Endodermal cell (in vitro differentiated cells): ENCODE measurements around the gene UCHL5. TPM values are rescaled to one million over a fixed set of nuclear protein-coding genes. Genes with fewer than 3 reads are reported as not detected.

ENCODE experiments used
- DNase-seq: peaks from one replicate; pipeline ENCODE4 v3.0.0-alpha.2; 2017
- H3K27ac ChIP-seq: 2 replicates; pipeline ENCODE4 v1.5.1; 2013; ENCODE audit warnings: mild to moderate bottlenecking, low read depth, low read length, moderate library complexity
- H3K27me3 ChIP-seq: 2 replicates; pipeline ENCODE4 v1.6.1; 2013; ENCODE audit warnings: mild to moderate bottlenecking, low read length, moderate library complexity; ENCODE audit not compliant: insufficient read depth, control insufficient read depth, poor library complexity, severe bottlenecking
- H3K36me3 ChIP-seq: 2 replicates; pipeline ENCODE4 v1.7.0; 2013; ENCODE audit warnings: mild to moderate bottlenecking, low read length, moderate library complexity; ENCODE audit not compliant: control insufficient read depth, insufficient read depth
- H3K4me1 ChIP-seq: one replicate; pipeline ENCODE4 v1.7.0; 2013; ENCODE audit warnings: low read length; ENCODE audit not compliant: control insufficient read depth, insufficient read depth
- H3K4me3 ChIP-seq: 2 replicates; pipeline ENCODE4 v1.5.1; 2013; ENCODE audit warnings: mild to moderate bottlenecking, low read length, moderate library complexity
- H3K9ac ChIP-seq: 2 replicates; pipeline ENCODE4 v1.6.1; 2013; ENCODE audit warnings: mild to moderate bottlenecking, low read length, moderate library complexity; ENCODE audit not compliant: poor library complexity, severe bottlenecking; ENCODE audit errors: extremely low read depth
- H3K9me3 ChIP-seq: 2 replicates; pipeline ENCODE4 v1.6.1; 2013; ENCODE audit warnings: mild to moderate bottlenecking, low read length, moderate library complexity; ENCODE audit not compliant: control insufficient read depth
- H3K27ac Mint-ChIP-seq: 2 replicates; pipeline ENCODE4 v1.8.0; 2020; ENCODE audit warnings: mixed read lengths
- H3K27me3 Mint-ChIP-seq: 2 replicates; pipeline ENCODE4 v1.8.0; 2021; ENCODE audit warnings: mild to moderate bottlenecking, mixed read lengths; ENCODE audit not compliant: insufficient read depth
- H3K36me3 Mint-ChIP-seq: 2 replicates; pipeline ENCODE4 v1.8.0; 2020; ENCODE audit warnings: low read depth, mixed read lengths
- H3K4me1 Mint-ChIP-seq: 2 replicates; pipeline ENCODE4 v1.8.0; 2020; ENCODE audit warnings: mixed read lengths
- H3K4me3 Mint-ChIP-seq: 2 replicates; pipeline ENCODE4 v1.8.0; 2020; ENCODE audit warnings: mild to moderate bottlenecking, moderate library complexity, mixed read lengths
- H3K9me3 Mint-ChIP-seq: 2 replicates; pipeline ENCODE4 v1.8.0; 2020; ENCODE audit warnings: mild to moderate bottlenecking, mixed read lengths
- CTCF ChIP-seq: fragments of 200-600 bp; sonication (generic); conservative IDR thresholded peaks from 2 replicates; pipeline ENCODE4 v1.5.0; 2021; ENCODE audit warnings: antibody characterized with exemption, mild to moderate bottlenecking
- WGBS, 2 experiments: methylation state at CpG; one replicate each; pipeline versions ENCODE4 v1.1.5 to v1.1.7; 2013; ENCODE audit warnings: missing lambda C conversion rate in 2 of 2, mixed read lengths in 1 of 2; ENCODE audit not compliant: insufficient coverage in 1 of 2, insufficient read length in 1 of 2; 5-methylcytosine and 5-hydroxymethylcytosine counted together
- total RNA-seq, 2 donors: library from RNA; stranded (reverse); fragmentation: NEBNext Ultra II Directional in 1 of 2; extraction: Animal tissue kit (Norgen Biotek cat#: 25700) in 1 of 2; gene quantifications; 2 replicates in 1 of 2; 3 replicates in 1 of 2; pipeline ENCODE4 v1.2.1, GENCODE V29; 2021

UCHL5 gene
- total RNA-seq, 2 donors from 2014 or later: 33.0 to 40.6 TPM

DNA sequence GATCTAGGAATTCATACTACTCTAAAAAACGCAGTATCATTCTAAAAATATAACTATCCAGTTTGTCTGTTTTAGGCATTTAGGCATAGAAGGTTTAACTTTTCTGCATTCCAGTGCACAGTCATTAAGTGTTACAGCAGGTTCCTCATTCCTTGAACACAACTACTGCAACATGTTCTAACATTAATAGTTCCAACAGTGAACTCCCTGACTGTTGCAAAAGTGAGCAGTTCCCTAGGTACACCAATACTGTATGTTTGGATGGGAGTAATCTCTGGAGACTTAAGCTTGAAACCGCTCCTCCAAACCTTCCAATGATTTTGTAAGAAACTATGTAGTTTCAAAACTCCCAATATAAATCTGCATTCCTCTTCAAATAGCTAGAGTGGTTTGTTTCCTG is 46.2 kb downstream of the UCHL5 start:
- H3K36me3 Mint-ChIP-seq: no peaks in the 10 kb centered on the region
- Histone ChIP-seq H3K4me3 (no peak overlapping the region), H3K36me3 (no peaks in the 10 kb centered on the region), H3K27ac (no peak overlapping the region), H3K9me3 (no peaks in the 10 kb centered on the region), H3K9ac (no peak overlapping the region), H3K4me1 (no peaks in the 10 kb centered on the region), H3K27me3 (no peaks in the 10 kb centered on the region)
- peaks cover under 1% of the 10 kb centered on the region for H3K4me1 Mint-ChIP-seq
- TF ChIP-seq CTCF: no peak
- H3K4me3 Mint-ChIP-seq: no peak overlapping the region
- H3K27ac Mint-ChIP-seq: no peak overlapping the region
- 80 to 90% methylated on average over 1 of the region's 2 CpGs for WGBS, 2 experiments
- no peaks in the 10 kb centered on the region for H3K27me3 Mint-ChIP-seq
- DNase-seq: no peak
- H3K9me3 Mint-ChIP-seq: no peaks in the 10 kb centered on the region

DNA sequence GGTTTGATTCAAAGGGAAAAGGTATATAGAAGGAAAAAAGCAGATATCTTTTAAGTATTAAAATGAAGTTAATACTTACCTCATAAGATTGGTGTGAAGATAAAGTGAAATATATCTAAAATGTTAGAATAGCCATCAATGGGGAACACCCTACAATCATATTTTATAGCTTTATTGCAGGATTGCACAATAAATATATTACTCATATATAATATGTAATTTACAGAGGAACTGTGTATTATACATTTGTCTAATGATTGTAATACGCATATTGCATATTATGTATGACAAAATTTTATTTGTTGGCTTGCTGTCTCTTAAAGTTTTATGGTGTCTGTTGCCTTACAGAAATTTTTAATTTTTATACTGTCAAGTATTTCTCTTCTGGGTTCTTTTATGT is 47.8 kb downstream of the UCHL5 start:
- Mint-ChIP-seq H3K4me3 (no peak overlapping the region), H3K36me3 (no peaks in the 10 kb centered on the region), H3K27ac (no peak overlapping the region), H3K4me1 (peaks cover 5% of the 10 kb centered on the region), H3K9me3 (no peaks in the 10 kb centered on the region), H3K27me3 (no peaks in the 10 kb centered on the region)
- H3K9me3 ChIP-seq: no peaks in the 10 kb centered on the region
- H3K27ac ChIP-seq: no peak overlapping the region
- no peak for TF ChIP-seq CTCF
- no peak overlapping the region for H3K4me3 ChIP-seq
- H3K9ac ChIP-seq: no peak overlapping the region
- DNase-seq: no peak
- H3K36me3 ChIP-seq: no peaks in the 10 kb centered on the region
- H3K4me1 ChIP-seq: no peaks in the 10 kb centered on the region
- 100% methylated on average over 1 of the region's 1 CpG; no CpG with 5 or more reads in 1 of the 2 experiments for WGBS, 2 experiments
- no peaks in the 10 kb centered on the region for H3K27me3 ChIP-seq

DNA sequence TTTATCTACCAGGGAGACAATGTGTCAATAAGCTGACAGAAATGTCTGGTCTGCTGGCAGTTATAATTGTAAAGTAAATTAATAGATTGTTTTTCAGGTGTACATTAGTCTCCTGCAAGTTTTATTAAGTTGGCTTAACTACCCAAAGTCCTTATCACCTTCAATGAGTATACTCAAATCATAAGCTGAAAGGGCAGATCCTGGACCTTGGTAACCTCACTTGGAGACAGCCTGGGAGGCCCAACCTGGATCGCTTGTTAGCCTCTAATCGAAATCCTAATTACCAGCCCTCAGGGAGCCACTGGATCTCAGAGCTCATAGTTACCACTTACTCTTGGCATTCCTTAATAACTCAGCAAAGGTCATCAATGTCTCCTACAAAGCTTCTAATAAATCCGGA is 49.7 kb downstream of the UCHL5 start:
- no peak overlapping the region for H3K9ac ChIP-seq
- Mint-ChIP-seq H3K9me3 (peaks cover 16% of the 10 kb centered on the region), H3K4me3 (no peak overlapping the region), H3K27me3 (no peaks in the 10 kb centered on the region), H3K4me1 (peaks cover 5% of the 10 kb centered on the region), H3K36me3 (no peaks in the 10 kb centered on the region), H3K27ac (no peak overlapping the region)
- no peak for TF ChIP-seq CTCF
- no peaks in the 10 kb centered on the region for H3K36me3 ChIP-seq
- H3K27ac ChIP-seq: no peak overlapping the region
- DNase-seq: no peak
- H3K4me3 ChIP-seq: no peak overlapping the region
- H3K9me3 ChIP-seq: peaks cover 7% of the 10 kb centered on the region
- no peaks in the 10 kb centered on the region for H3K27me3 ChIP-seq
- WGBS, 2 experiments: 97 to 100% methylated on average over 2 to 3 of the region's 3 CpGs
- no peaks in the 10 kb centered on the region for H3K4me1 ChIP-seq
